GM23338 (cell line): ENCODE measurements around the gene MAPK7.

ENCODE experiments used
- CREB1 ChIP-seq: fragments of 250-450 bp; sonication (Bioruptor Pico); IDR thresholded peaks from 2 replicates; pipeline ENCODE4 v1.5.0; 2020; ENCODE audit warnings: low read depth, mild to moderate bottlenecking, moderate library complexity
- CTCF ChIP-seq, 2 experiments: fragments of 200-600 bp in 1 of 2; sonication (generic) in 1 of 2; conservative IDR thresholded peaks; 2 replicates each; pipeline versions ENCODE4 v1.5.1 to v1.6.1; 2016 to 2017; ENCODE audit warnings: antibody characterized with exemption in 2 of 2, low read depth in 2 of 2, mild to moderate bottlenecking in 2 of 2, moderate library complexity in 1 of 2
- ETS1 ChIP-seq: IDR thresholded peaks from 2 replicates; pipeline ENCODE4 v1.6.1; 2016; ENCODE audit warnings: antibody characterized with exemption
- EZH2 ChIP-seq: fragments of 200-600 bp; sonication (generic); IDR thresholded peaks from one replicate; pipeline ENCODE4 v1.8.0; 2017; ENCODE audit warnings: antibody characterized with exemption, mild to moderate bottlenecking, low read depth; ENCODE audit not compliant: unreplicated experiment
- POLR2AphosphoS5 ChIP-seq: IDR thresholded peaks from 2 replicates; pipeline ENCODE4 v1.6.1; 2016; ENCODE audit warnings: antibody characterized with exemption, low read depth
- REST ChIP-seq: IDR thresholded peaks from one replicate; pipeline ENCODE4 v1.6.1; 2018; ENCODE audit warnings: antibody characterized with exemption; ENCODE audit not compliant: unreplicated experiment
- ZNF114 ChIP-seq: fragments of 250-450 bp; sonication (Bioruptor Pico); IDR thresholded peaks from 2 replicates; pipeline ENCODE4 v1.5.0; 2020; ENCODE audit warnings: mild to moderate bottlenecking, moderate library complexity

- TF ChIP-seq CTCF (conservative IDR thresholded peaks at IDR 0.05; ENCODE audit: low read depth in 2 of 2) = no peak
- no peak for TF ChIP-seq POLR2AphosphoS5
- no peak for TF ChIP-seq REST
- TF ChIP-seq CREB1 (CRISPR knock-in tag) = no peak
- TF ChIP-seq EZH2 = no peak
- no peak for TF ChIP-seq ETS1
- no peak for TF ChIP-seq ZNF114 (CRISPR knock-in tag)
Observed at GRCh38 chr17:19399750-19400450, 21.6 kb downstream of the MAPK7 start.
